ENCODE data around the gene PDZRN3.

Gene PDZRN3

GRCh38 chr3:73552700-73553099, 72.0 kb downstream of the PDZRN3 start:
- DNase-seq, result no peak

GRCh38 chr3:73550032-73550431, 74.7 kb downstream of the PDZRN3 start:
- no peak for DNase-seq

- DNase-seq, result no peak
These were observed 75.6 kb downstream of the PDZRN3 start for GRCh38 chr3:73549051-73549600.

GRCh38 chr3:73548436-73548835, 76.3 kb downstream of the PDZRN3 start:
- DNase-seq, result no peak

GRCh38 chr3:73547427-73548248, 77.1 kb downstream of the PDZRN3 start:
- no peak for DNase-seq

GRCh38 chr3:73546961-73547360, 77.8 kb downstream of the PDZRN3 start:
- DNase-seq, result no peak

GRCh38 chr3:73543412-73543811, 81.3 kb downstream of the PDZRN3 start:
- no peak for DNase-seq

GRCh38 chr3:73542136-73542535, 82.6 kb downstream of the PDZRN3 start:
- no peak for DNase-seq

GRCh38 chr3:73540969-73541740, 83.6 kb downstream of the PDZRN3 start:
- DNase-seq, result no peak

GRCh38 chr3:73538486-73538885, 86.3 kb downstream of the PDZRN3 start:
- DNase-seq, result no peak

- no peak for DNase-seq
These were observed 87.8 kb downstream of the PDZRN3 start for GRCh38 chr3:73536952-73537351.

- no peak for DNase-seq
These were observed 88.3 kb downstream of the PDZRN3 start for GRCh38 chr3:73536336-73536895.

- DNase-seq, result no peak
These were observed 88.8 kb downstream of the PDZRN3 start for GRCh38 chr3:73535931-73536330.

GRCh38 chr3:73535137-73535536, 89.6 kb downstream of the PDZRN3 start:
- no peak for DNase-seq

GRCh38 chr3:73530022-73530396, 94.7 kb downstream of the PDZRN3 start:
- DNase-seq, result no peak

GRCh38 chr3:73529308-73530021, 95.3 kb downstream of the PDZRN3 start:
- DNase-seq, result no peak

- no peak for DNase-seq
These were observed 99.2 kb downstream of the PDZRN3 start for GRCh38 chr3:73525591-73525990.

GRCh38 chr3:73523661-73524060, 101.1 kb downstream of the PDZRN3 start:
- no peak for DNase-seq

GRCh38 chr3:73521734-73522336, 102.9 kb downstream of the PDZRN3 start:
- no peak for DNase-seq

GRCh38 chr3:73520931-73521461, 103.7 kb downstream of the PDZRN3 start:
- DNase-seq, result no peak

- DNase-seq, result no peak
These were observed 108.1 kb downstream of the PDZRN3 start for GRCh38 chr3:73516631-73517030.

GRCh38 chr3:73513260-73513659, 111.5 kb downstream of the PDZRN3 start:
- no peak for DNase-seq

Data from cortex of kidney (tissue), 1 donor.